SK-N-SH (cell line): ENCODE measurements around the gene ATXN7. TPM values are rescaled to one million over a fixed set of nuclear protein-coding genes. Genes with fewer than 3 reads are reported as not detected.

Source experiments
- CTCF ChIA-PET: fragments of 300-600, 350-600 bp; formaldehyde crosslinking; extraction: SDS; loops from one replicate; lab custom pipeline; 2021; lab: Yijun Ruan, JAX
- POLR2A ChIA-PET: fragments of 350-600 bp; sonication (Branson Sonifier 250); formaldehyde crosslinking; extraction: SDS; loops from one replicate; lab custom pipeline; 2020; ENCODE audit warnings: antibody characterized with exemption, inconsistent platforms; lab: Yijun Ruan, JAX
- DNase-seq: peaks from one replicate; pipeline ENCODE4 v3.0.0; 2012
- H2AFZ ChIP-seq: fragments of 200-600 bp; sonication (generic); 2 replicates; pipeline ENCODE4 v1.8.1; 2016; ENCODE audit warnings: antibody characterized with exemption, mild to moderate bottlenecking, low read depth
- H3F3A ChIP-seq: fragments of 200-600 bp; sonication (generic); replicated peaks from 2 replicates; pipeline ENCODE3; 2016; ENCODE audit warnings: antibody characterized with exemption, mild to moderate bottlenecking; ENCODE audit not compliant: insufficient read depth
- H3K27ac ChIP-seq, 2 experiments: fragments of 200-500 bp in 1 of 2; fragments of 200-600 bp in 1 of 2; sonication (Bioruptor generic) in 1 of 2; sonication (generic), shearing (Covaris generic) in 1 of 2; 2 replicates each; pipeline versions ENCODE4 v1.5.1 to v1.6.1; 2014 to 2016; ENCODE audit warnings: low read depth in 2 of 2, inconsistent platforms in 1 of 2, low read length in 1 of 2, mild to moderate bottlenecking in 1 of 2, mixed read lengths in 1 of 2
- H3K27me3 ChIP-seq: fragments of 200-600 bp; sonication (generic), shearing (Covaris generic); 2 replicates; pipeline ENCODE4 v1.6.1; 2016; ENCODE audit warnings: mixed run types; ENCODE audit not compliant: insufficient read depth
- H3K36me3 ChIP-seq, 2 experiments: fragments of 200-500 bp in 1 of 2; fragments of 200-600 bp in 1 of 2; sonication (Bioruptor generic) in 1 of 2; sonication (generic) in 1 of 2; replicated peaks in 1 of 2; 2 replicates each; pipeline versions ENCODE3 to v1.5.1; 2014 to 2016; ENCODE audit warnings: low read length in 1 of 2, mild to moderate bottlenecking in 1 of 2; ENCODE audit not compliant: insufficient read depth in 2 of 2, control insufficient read depth in 1 of 2
- H3K4me1 ChIP-seq, 2 experiments: fragments of 200-500 bp in 1 of 2; fragments of 200-600 bp in 1 of 2; sonication (Bioruptor generic) in 1 of 2; sonication (generic), shearing (Covaris generic) in 1 of 2; 2 replicates each; pipeline versions ENCODE4 v1.5.1 to v1.6.1; 2014 to 2016; ENCODE audit warnings: low read depth in 1 of 2, low read length in 1 of 2, mixed run types in 1 of 2; ENCODE audit not compliant: insufficient read depth in 2 of 2, control insufficient read depth in 1 of 2
- H3K4me2 ChIP-seq: fragments of 200-600 bp; sonication (generic), shearing (Covaris generic); 2 replicates; pipeline ENCODE4 v1.6.1; 2017; ENCODE audit warnings: mixed run types
- H3K4me3 ChIP-seq, 2 experiments: fragments of 200-500 bp in 1 of 2; fragments of 200-600 bp in 1 of 2; sonication (Bioruptor generic) in 1 of 2; sonication (generic), shearing (Covaris generic) in 1 of 2; 2 replicates each; pipeline versions ENCODE4 v1.5.1 to v1.8.1; 2014 to 2016; ENCODE audit warnings: low read depth in 2 of 2, inconsistent platforms in 1 of 2, low read length in 1 of 2, mild to moderate bottlenecking in 1 of 2, mixed read lengths in 1 of 2, moderate library complexity in 1 of 2
- H3K79me2 ChIP-seq: fragments of 200-600 bp; sonication (generic); 2 replicates; pipeline ENCODE4 v1.8.1; 2017; ENCODE audit warnings: mild to moderate bottlenecking; ENCODE audit not compliant: insufficient read depth
- H3K9ac ChIP-seq: fragments of 200-600 bp; sonication (generic); 2 replicates; pipeline ENCODE4 v1.6.1; 2017; ENCODE audit warnings: mixed run types
- H3K9me2 ChIP-seq: fragments of 200-600 bp; sonication (generic); 2 replicates; pipeline ENCODE4 v1.6.1; 2017; ENCODE audit warnings: mixed run types
- H3K9me3 ChIP-seq: fragments of 200-600 bp; sonication (generic); 2 replicates; pipeline ENCODE4 v1.6.1; 2017; ENCODE audit warnings: mixed run types, mild to moderate bottlenecking, moderate library complexity
- H4K20me1 ChIP-seq: fragments of 200-600 bp; sonication (generic); 2 replicates; pipeline ENCODE4 v1.6.1; 2017; ENCODE audit warnings: mild to moderate bottlenecking, mixed run types; ENCODE audit not compliant: insufficient read depth
- EZH2phosphoT487 ChIP-seq: fragments of 200-600 bp; sonication (generic); IDR thresholded peaks from 2 replicates; pipeline ENCODE4 v1.6.1; 2017; ENCODE audit warnings: low read depth, mixed run types, mild to moderate bottlenecking, antibody characterized with exemption, moderate library complexity, borderline replicate concordance
- FOXJ3 ChIP-seq: sonication (generic); formaldehyde crosslinking; IDR thresholded peaks from 2 replicates; pipeline ENCODE4 v1.5.1; 2020; ENCODE audit warnings: mild to moderate bottlenecking, missing genetic modification reagents
- GABPA ChIP-seq: IDR thresholded peaks from 2 replicates; pipeline ENCODE4 v1.4.0; 2012; ENCODE audit warnings: low read depth, mild to moderate bottlenecking
- IRF3 ChIP-seq: fragments of 150-350 bp; IDR thresholded peaks from 2 replicates; pipeline ENCODE4 v1.6.1; 2016; ENCODE audit warnings: mild to moderate bottlenecking, low read depth, low read length
- MEF2A ChIP-seq: IDR thresholded peaks from 2 replicates; pipeline ENCODE4 v1.4.0; 2012; ENCODE audit warnings: low read depth, borderline replicate concordance
- MXI1 ChIP-seq: IDR thresholded peaks from 2 replicates; pipeline ENCODE4 v1.6.1; 2012; ENCODE audit warnings: mild to moderate bottlenecking, low read depth, low read length, improper control_type of control experiment
- PBX3 ChIP-seq: IDR thresholded peaks from 2 replicates; pipeline ENCODE4; 2012
- REST ChIP-seq: IDR thresholded peaks from 2 replicates; pipeline ENCODE4 v1.6.1; 2012; ENCODE audit warnings: mild to moderate bottlenecking, low read depth, low read length, moderate library complexity
- RFX5 ChIP-seq: IDR thresholded peaks from 2 replicates; pipeline ENCODE4 v1.6.1; 2012; ENCODE audit warnings: mild to moderate bottlenecking, improper control_type of control experiment, low read length
- TEAD4 ChIP-seq: IDR thresholded peaks from 2 replicates; pipeline ENCODE4 v1.4.0; 2012; ENCODE audit warnings: mild to moderate bottlenecking, borderline replicate concordance; ENCODE audit not compliant: insufficient read depth
- USF1 ChIP-seq: IDR thresholded peaks from 2 replicates; pipeline ENCODE4 v1.4.0; 2012; ENCODE audit warnings: low read depth, borderline replicate concordance
- USF2 ChIP-seq: fragments of 150-350 bp; IDR thresholded peaks from 2 replicates; pipeline ENCODE4 v1.6.1; 2017; ENCODE audit warnings: antibody characterized with exemption, low read length, low read depth, borderline replicate concordance
- YY1 ChIP-seq: IDR thresholded peaks from 2 replicates; pipeline ENCODE4 v1.4.0; 2012; ENCODE audit warnings: low read depth, mild to moderate bottlenecking
- WGBS: methylation state at CpG from one replicate; pipeline ENCODE4 v1.1.6; 2017; ENCODE audit warnings: low lambda C conversion rate; 5-methylcytosine and 5-hydroxymethylcytosine counted together
- polyA plus RNA-seq, 3 experiments: library from polyadenylated mRNA; depleted of rRNA; stranded (reverse); fragments of >200 nt; gene quantifications; 2 replicates each; pipeline ENCODE4 v1.2.3, GENCODE V29; 2012

Gene ATXN7
- polyA plus RNA-seq, 1 of the 3 experiments (the other 2 are of a cell fraction): 6.2 TPM

- POLR2A ChIA-PET: no interaction called here
- WGBS: 96% methylated on average over 1 of the region's 1 CpG
- no peaks in the 10 kb centered on the region for H3K9me2 ChIP-seq
These were observed 29.2 kb downstream of the ATXN7 start for GRCh38 chr3:63892773-63893352.

More at GRCh38 chr3:63892773-63893352, 29.2 kb downstream of the ATXN7 start:
- Histone ChIP-seq H3K27me3 (no peaks in the 10 kb centered on the region), H2AFZ (no peak overlapping the region), H3K9me3 (no peaks in the 10 kb centered on the region), H4K20me1 (peaks cover 8% of the 10 kb centered on the region), H3K79me2 (peaks cover 29% of the 10 kb centered on the region), H3K27ac (no peak overlapping the region), H3K4me1 (no peaks in the 10 kb centered on the region; a peak in 1 of 4 replicates), H3K4me3 (no peak overlapping the region), H3K4me2 (no peak overlapping the region), H3K9ac (no peak overlapping the region), H3F3A (no peaks in the 10 kb centered on the region), H3K36me3 (peaks cover 0 to 4% of the 10 kb centered on the region in 2 experiments)
- CTCF ChIA-PET: interaction anchor here (1.2 kb wide), 1 partner anchor 101 kb away, joined by 5 read pairs; no protein-coding TSS in a partner anchor
- TF ChIP-seq MEF2A (no peak), REST (no peak), EZH2phosphoT487 (no peak), PBX3 (no peak), RFX5 (no peak), USF2 (no peak), FOXJ3 (CRISPR knock-in tag) (no peak), YY1 (no peak), MXI1 (no peak), USF1 (no peak), GABPA (no peak), IRF3 (no peak), TEAD4 (no peak)
- DNase-seq: no peak
